AG04450 (cell line): Measurements from ENCODE around the gene PDK2. TPM values are rescaled to one million over a fixed set of nuclear protein-coding genes. Genes with fewer than 3 reads are reported as not detected.

ENCODE experiments used
- CTCF ChIA-PET: fragments of 300-600, 350-600 bp; formaldehyde crosslinking; extraction: SDS; loops from one replicate; lab custom pipeline; 2022; ENCODE audit warnings: antibody characterized with exemption, inconsistent platforms; lab: Charles Lee
- POLR2A ChIA-PET: fragments of 350-600 bp; formaldehyde crosslinking; extraction: SDS; loops from one replicate; lab custom pipeline; 2021; ENCODE audit warnings: antibody characterized with exemption, inconsistent platforms; lab: Yijun Ruan, JAX
- DNase-seq: peaks from one replicate; pipeline ENCODE4 v3.0.0-alpha.2; 2011; ENCODE audit warnings: low read depth, low spot score
- H3K27ac ChIP-seq: one replicate; pipeline ENCODE4 v1.5.1; 2012; ENCODE audit warnings: low read depth, low read length, control low read depth
- H3K27me3 ChIP-seq: one replicate; pipeline ENCODE4 v1.6.0; 2012; ENCODE audit warnings: low read length; ENCODE audit not compliant: control insufficient read depth, insufficient read depth
- H3K4me3 ChIP-seq: 2 replicates; pipeline ENCODE4 v1.5.1; 2011; ENCODE audit warnings: mild to moderate bottlenecking, low read depth, low read length, control low read depth
- H3K9me3 ChIP-seq: 2 replicates; pipeline ENCODE4 v1.5.1; 2012; ENCODE audit warnings: low read length; ENCODE audit not compliant: control insufficient read depth, insufficient read depth
- polyA plus RNA-seq: library from polyadenylated mRNA; depleted of rRNA; stranded (reverse); fragments of >200 nt; gene quantifications from 2 replicates; pipeline ENCODE4 v1.2.3, GENCODE V29; 2011
- TF ChIP-seq, protein P1 (sequence below): IDR thresholded peaks from 2 replicates; pipeline ENCODE4 v1.5.1; 2011; ENCODE audit warnings: low read depth, low read length, control low read depth, inconsistent platforms

PDK2 gene
- polyA plus RNA-seq, 1 experiment = 62.4 TPM

DNA sequence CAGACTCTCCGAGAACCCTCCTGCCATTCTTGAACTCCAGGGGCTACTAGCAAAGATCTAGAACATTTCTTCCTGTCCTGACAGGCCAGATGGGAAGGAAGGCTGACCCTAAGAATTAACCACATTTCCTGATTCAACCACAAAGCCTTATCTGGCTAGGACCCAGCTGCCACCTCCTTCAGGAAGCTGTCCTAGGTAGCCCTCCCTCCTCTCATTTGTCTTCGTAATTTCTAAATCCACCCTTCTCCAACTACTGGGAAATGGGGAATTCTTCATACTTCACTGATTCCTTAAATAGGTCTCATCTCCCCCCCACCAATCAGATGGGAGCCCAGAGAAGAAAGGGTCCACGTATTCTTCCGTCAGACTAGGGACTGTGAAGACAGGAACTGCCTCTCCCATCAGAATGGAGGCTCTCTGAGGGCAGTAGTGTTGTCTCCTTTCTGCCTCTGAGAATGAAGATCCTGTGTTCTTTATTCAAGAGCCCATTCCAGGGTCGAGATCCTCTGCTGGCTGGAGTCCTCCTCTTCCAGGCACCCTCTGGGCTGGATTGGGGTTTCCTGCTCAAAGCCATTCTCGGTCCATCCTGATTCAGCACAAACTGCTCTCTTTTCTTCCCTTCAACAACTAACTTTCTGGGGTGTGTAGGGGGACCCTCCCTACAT is 32.7 kb downstream of the PDK2 start:
- CTCF ChIA-PET = interaction anchor here (0.5 kb wide), 1 partner anchor 269 kb away, joined by 3 read pairs; no protein-coding TSS in a partner anchor

DNA sequence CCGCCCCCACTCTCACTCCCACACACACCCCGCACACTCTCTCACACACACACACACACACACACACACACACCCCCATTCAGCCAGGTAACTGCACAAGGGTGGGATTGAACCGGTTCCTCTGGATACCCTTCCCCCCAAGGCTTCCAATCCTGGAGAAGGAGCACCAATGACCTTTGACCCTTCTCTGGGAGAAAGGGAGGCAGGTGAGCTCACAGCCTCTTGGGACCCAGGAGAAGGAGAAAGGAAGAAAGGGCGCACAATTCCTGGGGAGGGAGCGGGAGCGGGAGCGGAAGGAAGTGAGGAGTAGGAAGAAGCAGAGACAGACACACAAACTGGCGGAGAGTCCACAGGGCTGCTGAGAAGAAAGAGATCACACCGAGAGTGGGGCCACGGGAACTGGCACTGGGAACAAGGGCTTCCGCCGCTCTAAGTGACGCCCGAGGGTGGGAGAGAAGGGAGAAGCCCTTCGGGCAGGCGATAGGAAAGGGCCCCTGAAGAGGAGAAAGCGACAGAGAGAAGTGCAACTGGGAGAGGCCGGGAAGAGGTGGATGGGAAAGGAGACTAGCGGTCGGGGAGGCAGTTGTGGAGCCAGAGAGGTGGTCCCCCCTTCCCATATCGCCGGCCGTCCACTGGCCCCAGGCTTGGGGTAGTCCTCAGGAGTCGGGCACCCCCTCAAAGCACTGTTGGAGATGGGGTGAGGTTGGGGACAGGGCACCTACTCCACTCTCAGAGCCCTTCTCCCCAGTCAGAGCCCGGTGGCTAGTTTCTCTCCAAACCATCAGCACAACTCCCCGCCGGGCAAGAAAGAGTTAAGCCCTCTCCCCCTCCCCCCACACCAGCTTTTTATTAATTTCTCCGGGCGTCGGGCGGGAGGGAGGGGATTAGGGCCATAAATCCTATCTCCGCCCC is 33.5 kb downstream of the PDK2 start:
- ChIA-PET CTCF (interaction anchor here (0.6 kb wide), 2 partner anchors 12 to 237 kb away, joined by 3 read pairs; no protein-coding TSS in a partner anchor), POLR2A (no interaction called here)
- no peak for DNase-seq
- H3K4me3 ChIP-seq = peak overlapping the region; percentile 67
- H3K9me3 ChIP-seq = no peaks in the 10 kb centered on the region; the same call in 1 of the 2 replicates
- H3K27me3 ChIP-seq = no peaks in the 10 kb centered on the region
- TF ChIP-seq, protein P1, sequence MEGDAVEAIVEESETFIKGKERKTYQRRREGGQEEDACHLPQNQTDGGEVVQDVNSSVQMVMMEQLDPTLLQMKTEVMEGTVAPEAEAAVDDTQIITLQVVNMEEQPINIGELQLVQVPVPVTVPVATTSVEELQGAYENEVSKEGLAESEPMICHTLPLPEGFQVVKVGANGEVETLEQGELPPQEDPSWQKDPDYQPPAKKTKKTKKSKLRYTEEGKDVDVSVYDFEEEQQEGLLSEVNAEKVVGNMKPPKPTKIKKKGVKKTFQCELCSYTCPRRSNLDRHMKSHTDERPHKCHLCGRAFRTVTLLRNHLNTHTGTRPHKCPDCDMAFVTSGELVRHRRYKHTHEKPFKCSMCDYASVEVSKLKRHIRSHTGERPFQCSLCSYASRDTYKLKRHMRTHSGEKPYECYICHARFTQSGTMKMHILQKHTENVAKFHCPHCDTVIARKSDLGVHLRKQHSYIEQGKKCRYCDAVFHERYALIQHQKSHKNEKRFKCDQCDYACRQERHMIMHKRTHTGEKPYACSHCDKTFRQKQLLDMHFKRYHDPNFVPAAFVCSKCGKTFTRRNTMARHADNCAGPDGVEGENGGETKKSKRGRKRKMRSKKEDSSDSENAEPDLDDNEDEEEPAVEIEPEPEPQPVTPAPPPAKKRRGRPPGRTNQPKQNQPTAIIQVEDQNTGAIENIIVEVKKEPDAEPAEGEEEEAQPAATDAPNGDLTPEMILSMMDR = no peak
- H3K27ac ChIP-seq = peak overlapping the region; percentile 52

More for the DNA sequence above, 32.7 kb downstream of the PDK2 start:
- POLR2A ChIA-PET = no interaction called here
- no peak for DNase-seq
- Histone ChIP-seq H3K27me3 (no peaks in the 10 kb centered on the region), H3K4me3 (no peak overlapping the region), H3K9me3 (no peaks in the 10 kb centered on the region; the same call in 1 of the 2 replicates), H3K27ac (no peak overlapping the region)
- TF ChIP-seq, protein P1 = no peak

DNA sequence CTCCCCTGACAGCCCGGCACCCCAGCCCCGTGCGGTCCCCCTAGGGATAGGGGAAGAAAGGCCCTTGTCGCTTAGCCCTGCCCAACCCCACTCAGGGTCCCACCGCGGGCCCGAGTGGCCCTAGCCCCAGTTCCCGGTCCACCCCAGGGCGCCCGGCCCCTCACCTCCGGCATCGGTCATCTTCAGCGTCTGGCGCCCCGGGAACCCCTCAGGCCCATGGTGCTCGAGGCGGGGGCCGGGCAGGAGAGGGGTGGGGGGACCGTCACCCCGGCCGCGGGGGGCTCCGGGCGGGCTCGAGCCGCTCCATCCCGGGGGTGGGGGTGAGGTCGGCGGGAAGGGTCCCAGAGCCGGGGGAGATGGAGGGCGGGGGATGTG is 34.2 kb downstream of the PDK2 start:
- H3K4me3 ChIP-seq = peak overlapping the region; percentile 67
- no peak overlapping the region for H3K27ac ChIP-seq
- no peaks in the 10 kb centered on the region; the same call in 1 of the 2 replicates for H3K9me3 ChIP-seq
- H3K27me3 ChIP-seq = no peaks in the 10 kb centered on the region
- no peak for DNase-seq
- ChIA-PET CTCF (interaction anchor here (0.6 kb wide), 2 partner anchors 13 to 236 kb away, joined by 3 read pairs; no protein-coding TSS in a partner anchor), POLR2A (interaction anchor here (0.6 kb wide), 2 partner anchors 28 to 168 kb away, joined by 3 to 7 read pairs; no protein-coding TSS in a partner anchor)
- TF ChIP-seq, protein P1 = no peak

DNA sequence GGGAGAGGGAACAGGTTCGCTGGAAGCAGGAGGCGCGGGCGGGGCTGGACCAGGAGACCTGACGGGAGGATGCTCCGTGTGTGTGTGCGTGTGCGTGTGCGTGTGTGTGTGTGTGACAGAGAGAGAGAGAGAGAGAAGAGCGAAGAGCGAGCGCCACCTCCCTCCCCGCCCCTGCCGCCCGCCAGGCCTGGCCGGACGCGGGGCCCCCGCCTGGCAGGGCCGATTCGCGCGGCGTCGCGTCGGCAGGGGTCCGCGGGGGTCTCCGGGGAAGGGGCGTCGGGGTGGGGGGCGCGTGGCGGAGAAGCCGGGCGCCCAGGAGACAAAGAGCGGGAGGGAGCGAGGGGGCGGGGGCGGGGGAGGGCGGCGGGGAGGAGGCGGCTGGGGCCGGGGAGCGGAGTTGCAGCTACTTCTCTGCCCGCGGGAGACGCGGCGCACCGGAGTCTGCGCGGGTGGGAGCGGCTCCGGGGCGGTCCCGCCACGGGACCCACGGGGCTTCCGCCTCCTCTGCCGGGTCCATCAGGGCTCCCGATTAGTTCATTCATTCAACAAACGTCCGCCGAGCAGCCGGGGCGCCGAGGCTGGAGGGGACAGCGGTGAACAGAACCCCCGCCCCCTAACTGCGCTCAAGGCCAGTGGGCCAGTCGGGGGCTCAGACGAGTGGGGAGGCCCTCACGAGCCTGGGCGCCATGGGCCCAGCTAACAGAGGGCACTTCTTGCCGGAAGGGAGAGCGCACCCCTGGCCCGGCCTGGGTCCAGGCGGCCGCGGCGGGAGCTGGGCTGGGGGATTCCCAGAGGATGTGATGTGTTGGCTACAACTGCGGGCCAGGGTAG is 34.8 kb downstream of the PDK2 start, which contains the start of gene SAMD14:
TSS of gene SAMD14 (minus strand) at position 433 of the 831 bp plus-strand sequence. CDS start 5,201 bp downstream, outside the sequence.
- no peaks in the 10 kb centered on the region for H3K27me3 ChIP-seq
- ChIA-PET CTCF (interaction anchor here (1.0 kb wide), 1 partner anchor 9 kb away, joined by 5 read pairs; no protein-coding TSS in a partner anchor), POLR2A (interaction anchor here (0.6 to 0.8 kb wide), 5 partner anchors 18 to 422 kb away, joined by 3 to 10 read pairs (median 4); no protein-coding TSS in a partner anchor)
- TF ChIP-seq, protein P1 = no peak
- no peak for DNase-seq
- H3K4me3 ChIP-seq = peak within 1 kb of the TSS; percentile 67
- no peaks in the 10 kb centered on the region; the same call in 1 of the 2 replicates for H3K9me3 ChIP-seq
- H3K27ac ChIP-seq = peak within 1 kb of the TSS; percentile 52
